ENCODE measurements around the gene PTPN1. TPM values are rescaled to one million over a fixed set of nuclear protein-coding genes. Genes with fewer than 3 reads are reported as not detected.

The PTPN1 gene
- total and polyA plus RNA-seq, 2 of the 13 experiments (the other 11 are each of a cell fraction or from before 2014, with no cell fraction given), result 17.7 to 37.2 TPM

DNA sequence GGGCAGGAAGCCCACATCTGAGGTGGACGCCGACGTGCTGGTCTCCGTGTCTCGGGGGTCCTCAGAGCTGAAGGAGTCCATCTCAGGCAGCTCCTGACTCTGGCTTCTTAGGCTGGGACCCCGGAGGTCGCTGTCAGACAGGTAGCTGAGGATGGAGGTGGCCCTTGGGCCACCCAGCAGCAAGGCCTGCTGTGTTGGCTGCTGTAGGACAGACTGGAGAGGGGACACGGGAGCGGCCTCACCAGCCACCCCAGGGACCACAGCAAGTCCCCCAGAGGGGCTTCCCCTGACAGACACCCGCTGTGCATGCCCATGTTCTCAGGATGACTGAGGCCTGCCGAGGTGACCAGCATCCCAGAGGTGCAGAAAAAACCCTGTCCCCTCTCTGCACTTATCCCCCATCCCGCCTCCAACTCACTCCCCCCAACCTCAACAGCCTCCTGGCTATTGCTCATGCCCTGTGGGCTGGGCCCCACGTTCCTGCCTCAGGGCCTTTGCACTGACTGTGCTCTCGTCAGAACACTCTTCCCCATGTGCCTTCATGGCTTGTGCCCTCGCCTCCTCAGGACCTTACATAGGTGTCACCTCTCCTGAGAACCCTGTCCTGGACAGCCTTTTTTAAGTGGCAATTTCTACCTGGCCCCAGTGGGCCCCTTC is 92.4 kb downstream of the PTPN1 start (continued):
- TF ChIP-seq, protein P1, sequence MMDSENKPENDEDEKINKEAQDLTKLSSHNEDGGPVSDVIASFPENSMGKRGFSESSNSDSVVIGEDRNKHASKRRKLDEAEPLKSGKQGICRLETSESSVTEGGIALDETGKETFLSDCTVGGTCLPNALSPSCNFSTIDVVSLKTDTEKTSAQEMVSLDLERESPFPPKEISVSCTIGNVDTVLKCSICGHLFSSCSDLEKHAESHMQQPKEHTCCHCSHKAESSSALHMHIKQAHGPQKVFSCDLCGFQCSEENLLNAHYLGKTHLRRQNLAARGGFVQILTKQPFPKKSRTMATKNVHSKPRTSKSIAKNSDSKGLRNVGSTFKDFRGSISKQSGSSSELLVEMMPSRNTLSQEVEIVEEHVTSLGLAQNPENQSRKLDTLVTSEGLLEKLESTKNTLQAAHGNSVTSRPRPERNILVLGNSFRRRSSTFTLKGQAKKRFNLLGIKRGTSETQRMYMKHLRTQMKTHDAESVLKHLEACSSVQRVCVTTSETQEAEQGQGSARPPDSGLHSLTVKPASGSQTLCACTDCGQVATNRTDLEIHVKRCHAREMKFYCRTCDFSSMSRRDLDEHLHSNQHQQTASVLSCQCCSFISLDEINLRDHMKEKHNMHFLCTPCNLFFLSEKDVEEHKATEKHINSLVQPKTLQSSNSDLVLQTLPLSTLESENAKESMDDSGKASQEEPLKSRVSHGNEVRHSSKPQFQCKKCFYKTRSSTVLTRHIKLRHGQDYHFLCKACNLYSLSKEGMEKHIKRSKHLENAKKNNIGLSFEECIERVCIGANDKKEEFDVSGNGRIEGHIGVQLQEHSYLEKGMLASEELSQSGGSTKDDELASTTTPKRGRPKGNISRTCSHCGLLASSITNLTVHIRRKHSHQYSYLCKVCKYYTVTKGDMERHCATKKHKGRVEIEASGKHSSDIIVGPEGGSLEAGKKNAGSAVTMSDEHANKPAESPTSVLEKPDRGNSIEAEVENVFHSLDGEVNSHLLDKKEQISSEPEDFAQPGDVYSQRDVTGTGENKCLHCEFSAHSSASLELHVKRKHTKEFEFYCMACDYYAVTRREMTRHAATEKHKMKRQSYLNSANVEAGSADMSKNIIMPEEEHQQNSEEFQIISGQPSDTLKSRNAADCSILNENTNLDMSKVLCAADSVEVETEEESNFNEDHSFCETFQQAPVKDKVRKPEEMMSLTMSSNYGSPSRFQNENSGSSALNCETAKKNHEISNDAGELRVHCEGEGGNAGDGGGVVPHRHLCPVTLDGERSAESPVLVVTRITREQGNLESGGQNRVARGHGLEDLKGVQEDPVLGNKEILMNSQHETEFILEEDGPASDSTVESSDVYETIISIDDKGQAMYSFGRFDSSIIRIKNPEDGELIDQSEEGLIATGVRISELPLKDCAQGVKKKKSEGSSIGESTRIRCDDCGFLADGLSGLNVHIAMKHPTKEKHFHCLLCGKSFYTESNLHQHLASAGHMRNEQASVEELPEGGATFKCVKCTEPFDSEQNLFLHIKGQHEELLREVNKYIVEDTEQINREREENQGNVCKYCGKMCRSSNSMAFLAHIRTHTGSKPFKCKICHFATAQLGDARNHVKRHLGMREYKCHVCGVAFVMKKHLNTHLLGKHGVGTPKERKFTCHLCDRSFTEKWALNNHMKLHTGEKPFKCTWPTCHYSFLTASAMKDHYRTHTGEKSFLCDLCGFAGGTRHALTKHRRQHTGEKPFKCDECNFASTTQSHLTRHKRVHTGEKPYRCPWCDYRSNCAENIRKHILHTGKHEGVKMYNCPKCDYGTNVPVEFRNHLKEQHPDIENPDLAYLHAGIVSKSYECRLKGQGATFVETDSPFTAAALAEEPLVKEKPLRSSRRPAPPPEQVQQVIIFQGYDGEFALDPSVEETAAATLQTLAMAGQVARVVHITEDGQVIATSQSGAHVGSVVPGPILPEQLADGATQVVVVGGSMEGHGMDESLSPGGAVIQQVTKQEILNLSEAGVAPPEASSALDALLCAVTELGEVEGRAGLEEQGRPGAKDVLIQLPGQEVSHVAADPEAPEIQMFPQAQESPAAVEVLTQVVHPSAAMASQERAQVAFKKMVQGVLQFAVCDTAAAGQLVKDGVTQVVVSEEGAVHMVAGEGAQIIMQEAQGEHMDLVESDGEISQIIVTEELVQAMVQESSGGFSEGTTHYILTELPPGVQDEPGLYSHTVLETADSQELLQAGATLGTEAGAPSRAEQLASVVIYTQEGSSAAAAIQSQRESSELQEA (CRISPR knock-in tag; IDR thresholded peaks at IDR 0.05; ENCODE audit: not compliant biosample characterization), result no peak
- TF ChIP-seq, protein P2, sequence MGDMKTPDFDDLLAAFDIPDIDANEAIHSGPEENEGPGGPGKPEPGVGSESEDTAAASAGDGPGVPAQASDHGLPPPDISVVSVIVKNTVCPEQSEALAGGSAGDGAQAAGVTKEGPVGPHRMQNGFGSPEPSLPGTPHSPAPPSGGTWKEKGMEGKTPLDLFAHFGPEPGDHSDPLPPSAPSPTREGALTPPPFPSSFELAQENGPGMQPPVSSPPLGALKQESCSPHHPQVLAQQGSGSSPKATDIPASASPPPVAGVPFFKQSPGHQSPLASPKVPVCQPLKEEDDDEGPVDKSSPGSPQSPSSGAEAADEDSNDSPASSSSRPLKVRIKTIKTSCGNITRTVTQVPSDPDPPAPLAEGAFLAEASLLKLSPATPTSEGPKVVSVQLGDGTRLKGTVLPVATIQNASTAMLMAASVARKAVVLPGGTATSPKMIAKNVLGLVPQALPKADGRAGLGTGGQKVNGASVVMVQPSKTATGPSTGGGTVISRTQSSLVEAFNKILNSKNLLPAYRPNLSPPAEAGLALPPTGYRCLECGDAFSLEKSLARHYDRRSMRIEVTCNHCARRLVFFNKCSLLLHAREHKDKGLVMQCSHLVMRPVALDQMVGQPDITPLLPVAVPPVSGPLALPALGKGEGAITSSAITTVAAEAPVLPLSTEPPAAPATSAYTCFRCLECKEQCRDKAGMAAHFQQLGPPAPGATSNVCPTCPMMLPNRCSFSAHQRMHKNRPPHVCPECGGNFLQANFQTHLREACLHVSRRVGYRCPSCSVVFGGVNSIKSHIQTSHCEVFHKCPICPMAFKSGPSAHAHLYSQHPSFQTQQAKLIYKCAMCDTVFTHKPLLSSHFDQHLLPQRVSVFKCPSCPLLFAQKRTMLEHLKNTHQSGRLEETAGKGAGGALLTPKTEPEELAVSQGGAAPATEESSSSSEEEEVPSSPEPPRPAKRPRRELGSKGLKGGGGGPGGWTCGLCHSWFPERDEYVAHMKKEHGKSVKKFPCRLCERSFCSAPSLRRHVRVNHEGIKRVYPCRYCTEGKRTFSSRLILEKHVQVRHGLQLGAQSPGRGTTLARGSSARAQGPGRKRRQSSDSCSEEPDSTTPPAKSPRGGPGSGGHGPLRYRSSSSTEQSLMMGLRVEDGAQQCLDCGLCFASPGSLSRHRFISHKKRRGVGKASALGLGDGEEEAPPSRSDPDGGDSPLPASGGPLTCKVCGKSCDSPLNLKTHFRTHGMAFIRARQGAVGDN (CRISPR knock-in tag; IDR thresholded peaks at IDR 0.05), result peak; percentile 34; the same call in 1 of the 2 replicates
- TF ChIP-seq NCOA5 (CRISPR knock-in tag; IDR thresholded peaks at IDR 0.05) (no peak), IRF2 (CRISPR knock-in tag; IDR thresholded peaks at IDR 0.05) (no peak), ZNF891 (CRISPR knock-in tag; IDR thresholded peaks at IDR 0.05) (no peak), NR2F6 (IDR thresholded peaks at IDR 0.05) (no peak), NR2F6 (CRISPR knock-in tag; IDR thresholded peaks at IDR 0.05) (no peak), MATR3 (CRISPR knock-in tag; IDR thresholded peaks at IDR 0.05) (no peak), EEA1 (CRISPR knock-in tag; IDR thresholded peaks at IDR 0.05; ENCODE audit: borderline replicate concordance) (no peak)
- TF ChIP-seq, protein P3, sequence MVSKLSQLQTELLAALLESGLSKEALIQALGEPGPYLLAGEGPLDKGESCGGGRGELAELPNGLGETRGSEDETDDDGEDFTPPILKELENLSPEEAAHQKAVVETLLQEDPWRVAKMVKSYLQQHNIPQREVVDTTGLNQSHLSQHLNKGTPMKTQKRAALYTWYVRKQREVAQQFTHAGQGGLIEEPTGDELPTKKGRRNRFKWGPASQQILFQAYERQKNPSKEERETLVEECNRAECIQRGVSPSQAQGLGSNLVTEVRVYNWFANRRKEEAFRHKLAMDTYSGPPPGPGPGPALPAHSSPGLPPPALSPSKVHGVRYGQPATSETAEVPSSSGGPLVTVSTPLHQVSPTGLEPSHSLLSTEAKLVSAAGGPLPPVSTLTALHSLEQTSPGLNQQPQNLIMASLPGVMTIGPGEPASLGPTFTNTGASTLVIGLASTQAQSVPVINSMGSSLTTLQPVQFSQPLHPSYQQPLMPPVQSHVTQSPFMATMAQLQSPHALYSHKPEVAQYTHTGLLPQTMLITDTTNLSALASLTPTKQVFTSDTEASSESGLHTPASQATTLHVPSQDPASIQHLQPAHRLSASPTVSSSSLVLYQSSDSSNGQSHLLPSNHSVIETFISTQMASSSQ (IDR thresholded peaks at IDR 0.05; ENCODE audit: low read depth), result no peak
- TF ChIP-seq, protein P3 (CRISPR knock-in tag; IDR thresholded peaks at IDR 0.05; ENCODE audit: borderline replicate concordance), result no peak
